ENCODE measurements around the gene RSPO1. TPM values are rescaled to one million over a fixed set of nuclear protein-coding genes. Genes with fewer than 3 reads are reported as not detected.

Gene RSPO1
- polyA plus RNA-seq, 1 donor from 2014 or later, result not detected

DNA sequence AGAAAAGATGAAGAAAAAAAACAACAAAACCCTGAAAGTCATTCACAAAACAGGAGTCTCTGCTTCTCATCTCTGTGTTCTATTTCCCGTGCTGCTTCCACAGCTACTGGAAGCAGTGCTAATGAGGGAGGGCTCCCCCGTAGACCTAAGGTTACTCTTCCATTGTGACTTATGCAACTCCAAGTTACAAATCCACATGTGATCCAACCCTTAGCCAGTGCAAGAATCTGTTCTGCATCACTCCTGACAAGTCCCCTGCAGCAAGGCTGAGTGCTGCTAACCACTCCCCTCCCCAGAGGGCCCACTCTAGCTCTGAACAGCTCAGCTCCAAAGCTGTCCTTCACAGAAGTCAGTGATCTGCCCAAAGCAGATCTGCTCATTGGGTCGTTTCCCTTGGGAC, 67.7 kb downstream of the RSPO1 start:
- no peak for TF ChIP-seq EP300 (conservative IDR thresholded peaks at IDR 0.05; ENCODE audit: poor library complexity, severe bottlenecking)
- TF ChIP-seq REST (IDR thresholded peaks at IDR 0.05; ENCODE audit: borderline replicate concordance), result no peak
- no peak for TF ChIP-seq TAF1 (IDR thresholded peaks at IDR 0.05; ENCODE audit: low read depth)
- TF ChIP-seq SMC3 (conservative IDR thresholded peaks at IDR 0.05; ENCODE audit: poor library complexity), result no peak
- no peak for TF ChIP-seq EZH2 (IDR thresholded peaks at IDR 0.05; ENCODE audit: borderline replicate concordance, insufficient read depth, low read length, poor library complexity, severe bottlenecking)
- no peak for TF ChIP-seq CTCF (IDR thresholded peaks at IDR 0.05; ENCODE audit: poor library complexity, severe bottlenecking)
- TF ChIP-seq MXI1 (conservative IDR thresholded peaks at IDR 0.05; ENCODE audit: poor library complexity, severe bottlenecking), result no peak
- TF ChIP-seq RAD21 (conservative IDR thresholded peaks at IDR 0.05), result no peak
- no peak for TF ChIP-seq POLR2AphosphoS5 (IDR thresholded peaks at IDR 0.05)
- Histone ChIP-seq H4K20me1 (ENCODE audit: insufficient read depth) (no peaks in the 10 kb centered on the region), H3K36me3 (ENCODE audit: insufficient read depth, low read length) (peaks cover 11% of the 10 kb centered on the region)

DNA sequence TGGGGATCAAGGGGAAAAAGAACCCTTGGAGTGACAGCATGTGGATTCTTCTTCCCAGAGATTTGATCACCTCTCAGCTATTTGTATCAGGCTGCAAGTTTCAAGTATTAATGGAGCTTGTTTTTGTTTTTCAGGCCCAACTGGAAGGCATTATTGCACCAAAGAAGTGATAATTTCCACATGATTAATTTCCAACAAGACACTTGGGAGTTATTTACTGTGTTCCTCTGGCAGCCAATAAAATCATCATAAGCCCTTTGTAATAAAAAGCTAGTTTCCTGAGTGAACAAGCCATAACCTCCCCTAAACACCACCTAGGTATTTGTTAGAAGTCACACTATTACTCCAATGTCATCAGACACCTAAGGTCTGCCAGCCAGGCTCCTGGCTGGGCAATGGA, 69.8 kb downstream of the RSPO1 start:
- H3F3A ChIP-seq (ENCODE audit: insufficient read depth, low read length, poor library complexity, severe bottlenecking), result no peaks in the 10 kb centered on the region
- no peaks in the 10 kb centered on the region for H3K79me2 ChIP-seq (replicated peaks; ENCODE audit: insufficient read depth, low read length)
- H3K4me2 ChIP-seq (ENCODE audit: low read length), result no peak overlapping the region
- H3K27me3 ChIP-seq (ENCODE audit: insufficient read depth, low read depth, low read length), result no peaks in the 10 kb centered on the region
- H3K9ac ChIP-seq (ENCODE audit: low read length), result no peak overlapping the region
- H3K36me3 ChIP-seq (ENCODE audit: insufficient read depth, low read length), result peaks cover 11% of the 10 kb centered on the region
- TF ChIP-seq SMC3 (conservative IDR thresholded peaks at IDR 0.05; ENCODE audit: poor library complexity) (no peak), POLR2AphosphoS5 (IDR thresholded peaks at IDR 0.05) (no peak), MXI1 (conservative IDR thresholded peaks at IDR 0.05; ENCODE audit: poor library complexity, severe bottlenecking) (no peak), TAF1 (IDR thresholded peaks at IDR 0.05; ENCODE audit: low read depth) (no peak), REST (IDR thresholded peaks at IDR 0.05; ENCODE audit: borderline replicate concordance) (no peak)
- H3K4me3 ChIP-seq (ENCODE audit: low read length), result no peak overlapping the region
- no peak overlapping the region for H2AFZ ChIP-seq (ENCODE audit: low read depth, low read length)
- no peaks in the 10 kb centered on the region for H3K9me2 ChIP-seq (ENCODE audit: insufficient read depth, low read length)
- H3K9me3 ChIP-seq (ENCODE audit: low read length), result no peaks in the 10 kb centered on the region
- H3K27ac ChIP-seq (ENCODE audit: low read length), result no peak overlapping the region
- H4K20me1 ChIP-seq (ENCODE audit: insufficient read depth), result no peaks in the 10 kb centered on the region

More for the DNA sequence above, 67.7 kb downstream of the RSPO1 start:
- H3K9me2 ChIP-seq (ENCODE audit: insufficient read depth, low read length), result no peaks in the 10 kb centered on the region
- H3K4me2 ChIP-seq (ENCODE audit: low read length), result no peak overlapping the region
- no peaks in the 10 kb centered on the region for H3F3A ChIP-seq (ENCODE audit: insufficient read depth, low read length, poor library complexity, severe bottlenecking)
- H3K27me3 ChIP-seq (ENCODE audit: insufficient read depth, low read depth, low read length), result no peaks in the 10 kb centered on the region
- no peak overlapping the region for H3K27ac ChIP-seq (ENCODE audit: low read length)
- H3K9me3 ChIP-seq (ENCODE audit: low read length), result no peaks in the 10 kb centered on the region
- H3K4me3 ChIP-seq (ENCODE audit: low read length), result no peak overlapping the region
- H2AFZ ChIP-seq (ENCODE audit: low read depth, low read length), result no peak overlapping the region
- H3K9ac ChIP-seq (ENCODE audit: low read length), result no peak overlapping the region
- H3K79me2 ChIP-seq (replicated peaks; ENCODE audit: insufficient read depth, low read length), result no peaks in the 10 kb centered on the region

Measured in neural cell (in vitro differentiated cells).